Measurements from ENCODE around the gene ST13.
"Not testable (repeated sequence)": the region's sequence is repeated elsewhere in the genome, so short reads cannot be mapped to it uniquely, and the experiment has no call there.

ST13 gene

DNA sequence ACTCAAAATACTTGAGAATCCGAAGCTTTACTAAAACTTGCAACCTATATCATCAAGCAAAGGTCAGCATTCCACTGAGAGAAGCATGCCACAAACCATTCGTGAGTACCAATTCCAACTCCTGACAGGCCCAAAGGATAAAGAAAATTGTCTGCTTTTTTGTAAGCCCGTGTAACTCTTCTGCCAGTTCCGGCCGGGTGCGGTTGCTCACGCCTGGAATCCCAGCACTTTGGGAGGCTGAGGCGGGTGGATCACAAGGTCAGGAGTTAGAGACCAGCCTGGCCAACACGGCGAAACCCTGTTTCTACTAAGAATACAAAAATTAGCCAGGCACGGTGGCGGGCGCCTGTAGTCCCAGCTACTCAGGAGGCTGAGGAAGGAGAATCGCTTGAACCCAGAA is 74.7 kb downstream of the ST13 start:
- DNase-seq (ENCODE audit: low spot score), result not testable (repeated sequence)
